Esophagus muscularis mucosa (tissue), 4 donors: ENCODE measurements around the gene DPH7.
"Not testable (repeated sequence)": the region's sequence is repeated elsewhere in the genome, so short reads cannot be mapped to it uniquely, and the experiment has no call there.

ENCODE experiments used
- EP300 ChIP-seq: sonication (generic); formaldehyde crosslinking; IDR thresholded peaks from one replicate; pipeline ENCODE4 v1.6.1; 2017; ENCODE audit warnings: antibody characterized with exemption
- POLR2AphosphoS5 ChIP-seq, 2 donors: sonication (generic); formaldehyde crosslinking; IDR thresholded peaks; one replicate each; pipeline ENCODE4 v1.6.1; 2017; ENCODE audit warnings: antibody characterized with exemption in 2 of 2
- TF ChIP-seq, protein P1 (sequence below), 3 experiments: fragments of 200-600 bp in 2 of 3; fragments of 450-650 bp in 1 of 3; sonication (generic) in 2 of 3; IDR thresholded peaks; one replicate each; pipeline ENCODE4 v1.5.1; 2017 to 2019; ENCODE audit warnings: antibody characterized with exemption in 3 of 3, mild to moderate bottlenecking in 2 of 3, moderate library complexity in 1 of 3

DNA sequence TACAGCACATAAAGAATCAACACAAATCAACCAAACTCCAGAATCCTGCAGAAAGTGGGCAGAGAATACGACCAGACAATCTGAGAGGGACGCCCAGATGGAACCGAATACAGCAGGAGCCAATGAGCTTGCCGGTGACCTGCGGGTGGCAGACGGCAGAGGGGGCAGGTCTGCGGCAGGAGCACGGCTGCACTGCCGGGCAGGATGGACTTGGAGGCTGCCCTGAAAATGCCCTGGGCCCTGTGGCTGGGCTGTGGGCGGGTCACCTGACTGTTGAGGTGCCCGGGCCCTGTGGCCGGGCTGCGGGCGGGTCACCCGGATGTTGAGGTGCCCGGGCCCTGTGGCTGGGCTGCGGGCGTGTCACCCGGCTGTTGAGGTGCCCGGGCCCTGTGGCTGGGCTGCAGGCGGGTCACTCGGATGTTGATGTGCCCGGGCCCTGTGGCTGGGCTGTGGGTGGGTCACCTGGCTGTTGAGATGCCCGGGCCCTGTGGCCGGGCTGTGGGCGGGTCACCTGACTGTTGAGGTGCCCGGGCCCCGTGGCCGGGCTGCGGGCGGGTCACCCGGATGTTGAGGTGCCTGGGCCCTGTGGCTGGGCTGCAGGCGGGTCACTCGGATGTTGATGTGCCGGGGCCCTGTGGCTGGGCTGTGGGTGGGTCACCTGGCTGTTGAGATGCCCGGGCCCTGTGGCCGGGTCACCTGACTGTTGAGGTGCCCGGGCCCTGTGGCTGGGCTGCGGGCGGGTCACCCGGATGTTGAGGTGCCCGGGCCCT is 64.7 kb downstream of the DPH7 start:
- not testable (repeated sequence) for TF ChIP-seq EP300; POLR2AphosphoS5 (IDR thresholded peaks at IDR 0.05)
- TF ChIP-seq, protein P1, sequence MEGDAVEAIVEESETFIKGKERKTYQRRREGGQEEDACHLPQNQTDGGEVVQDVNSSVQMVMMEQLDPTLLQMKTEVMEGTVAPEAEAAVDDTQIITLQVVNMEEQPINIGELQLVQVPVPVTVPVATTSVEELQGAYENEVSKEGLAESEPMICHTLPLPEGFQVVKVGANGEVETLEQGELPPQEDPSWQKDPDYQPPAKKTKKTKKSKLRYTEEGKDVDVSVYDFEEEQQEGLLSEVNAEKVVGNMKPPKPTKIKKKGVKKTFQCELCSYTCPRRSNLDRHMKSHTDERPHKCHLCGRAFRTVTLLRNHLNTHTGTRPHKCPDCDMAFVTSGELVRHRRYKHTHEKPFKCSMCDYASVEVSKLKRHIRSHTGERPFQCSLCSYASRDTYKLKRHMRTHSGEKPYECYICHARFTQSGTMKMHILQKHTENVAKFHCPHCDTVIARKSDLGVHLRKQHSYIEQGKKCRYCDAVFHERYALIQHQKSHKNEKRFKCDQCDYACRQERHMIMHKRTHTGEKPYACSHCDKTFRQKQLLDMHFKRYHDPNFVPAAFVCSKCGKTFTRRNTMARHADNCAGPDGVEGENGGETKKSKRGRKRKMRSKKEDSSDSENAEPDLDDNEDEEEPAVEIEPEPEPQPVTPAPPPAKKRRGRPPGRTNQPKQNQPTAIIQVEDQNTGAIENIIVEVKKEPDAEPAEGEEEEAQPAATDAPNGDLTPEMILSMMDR (IDR thresholded peaks at IDR 0.05): not testable (repeated sequence)
